VCaP (cell line): ENCODE results near the gene LRG1.

ENCODE experiments used
- H3K27ac ChIP-seq: fragments of 450-650 bp; 2 replicates; pipeline ENCODE4 v1.5.1; 2017
- CTCF ChIP-seq: fragments of 450-650 bp; conservative IDR thresholded peaks from 2 replicates; pipeline ENCODE4 v1.5.1; 2017; ENCODE audit warnings: mild to moderate bottlenecking, moderate library complexity

The LRG1 gene

DNA sequence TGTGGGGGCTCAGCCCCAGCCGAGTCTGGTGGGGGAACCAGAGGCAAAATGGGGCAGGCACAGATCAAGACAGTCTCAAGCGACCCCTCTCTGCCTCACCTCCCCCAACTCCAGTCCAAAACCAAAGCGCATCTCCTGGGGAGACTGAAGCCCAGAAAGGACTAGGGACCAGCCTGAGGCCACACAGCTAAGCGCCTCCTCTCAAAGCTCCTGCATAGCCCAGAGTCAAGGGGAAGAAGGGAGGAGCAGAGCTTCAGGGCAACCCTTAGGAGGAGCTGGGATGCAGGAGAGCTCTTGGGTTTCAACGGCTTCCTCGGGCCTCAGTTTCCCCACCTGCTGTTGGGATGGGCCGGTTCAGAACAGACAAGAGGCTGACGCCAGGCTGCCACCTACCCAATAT is 39.6 kb upstream of the LRG1 start:
- no peak overlapping the region for H3K27ac ChIP-seq
- no peak for TF ChIP-seq CTCF

GRCh38 chr19:4578552-4579248 is 38.9 kb upstream of the LRG1 start:
- no peak for TF ChIP-seq CTCF

GRCh38 chr19:4577020-4577782 is 37.4 kb upstream of the LRG1 start:
- H3K27ac ChIP-seq, result no peak overlapping the region
- no peak for TF ChIP-seq CTCF

More at GRCh38 chr19:4578552-4579248, 38.9 kb upstream of the LRG1 start:
- H3K27ac ChIP-seq, result no peak overlapping the region

DNA sequence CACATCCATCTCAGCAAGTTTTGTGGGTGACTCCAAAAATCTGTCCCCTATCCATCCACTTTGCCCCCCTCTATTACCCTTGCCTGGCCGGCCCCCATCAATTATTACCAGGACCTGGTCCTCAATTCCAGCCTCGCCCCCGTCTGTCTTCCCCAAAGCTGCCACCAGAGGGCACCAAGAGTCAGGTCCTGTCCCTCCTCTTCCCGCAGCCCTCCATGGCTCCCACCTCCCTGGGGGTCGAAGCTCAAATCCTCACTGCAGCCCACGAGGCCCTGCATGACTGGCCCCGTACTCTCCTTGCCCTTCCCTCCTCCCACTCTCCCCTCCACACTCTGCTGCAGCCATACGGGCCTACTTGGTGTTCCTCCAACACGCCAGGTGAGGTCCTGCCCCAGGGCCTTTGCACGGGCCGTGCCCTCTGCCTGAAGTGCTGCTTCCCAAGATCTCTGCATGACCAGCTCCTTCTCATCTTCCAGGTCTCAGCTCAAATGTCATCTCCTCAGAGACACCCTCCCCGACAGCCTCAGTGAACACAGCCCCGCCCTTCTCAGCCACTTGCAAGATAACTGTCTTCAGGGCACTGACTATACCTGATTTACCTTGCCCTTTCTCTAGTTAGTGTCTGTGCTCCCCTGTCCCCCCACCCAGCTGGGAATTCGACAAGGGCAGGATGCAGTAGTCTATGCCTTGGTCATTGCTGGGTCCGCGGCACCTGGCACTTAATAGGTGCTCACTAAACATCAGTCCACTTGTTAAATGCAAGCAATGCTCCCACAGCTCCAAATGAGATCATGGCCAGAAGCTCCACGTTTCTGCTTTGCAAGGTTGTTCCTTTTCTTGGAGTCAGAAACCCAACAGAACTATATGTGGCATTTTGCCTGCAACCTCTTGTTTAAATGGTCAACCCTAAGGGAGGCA is 36.4 kb upstream of the LRG1 start:
- no peak overlapping the region for H3K27ac ChIP-seq
- TF ChIP-seq CTCF, result peak; percentile 72

GRCh38 chr19:4575267-4576015 is 35.6 kb upstream of the LRG1 start:
- no peak for TF ChIP-seq CTCF
- no peak overlapping the region for H3K27ac ChIP-seq

- no peak for TF ChIP-seq CTCF
- H3K27ac ChIP-seq, result no peak overlapping the region
Measured at GRCh38 chr19:4573682-4574081, 33.8 kb upstream of the LRG1 start.
